H1 (cell line): Measurements from ENCODE around the gene CLDN6. TPM values are rescaled to one million over a fixed set of nuclear protein-coding genes. Genes with fewer than 3 reads are reported as not detected.

Experiments used
- polyA plus RNA-seq, 7 experiments: library from polyadenylated mRNA; depleted of rRNA in 3 of 7; stranded (reverse) in 5 of 7; unstranded in 2 of 7; fragments of >200 nt in 5 of 7; fragments of 200-250 nt in 2 of 7; gene quantifications; 1 replicate in 5 of 7; 2 replicates in 1 of 7; 4 replicates in 1 of 7; pipeline versions ENCODE4 v1.2.1 to v1.2.3, GENCODE V29; 2011 to 2013; ENCODE audit warnings: missing spikeins in 2 of 7, mixed read lengths in 2 of 7
- total RNA-seq: library from RNA; stranded (reverse); fragmentation: NEBNext Ultra II Directional; extraction: Animal tissue kit (Norgen Biotek cat#: 25700); gene quantifications from 2 replicates; pipeline ENCODE4 v1.2.1, GENCODE V29; 2021
- TF ChIP-seq, protein P1 (sequence below): IDR thresholded peaks from 2 replicates; pipeline ENCODE4 v1.6.1; 2011; ENCODE audit warnings: low read depth, mild to moderate bottlenecking, low read length; ENCODE audit not compliant: insufficient read depth

CLDN6 gene
- total and polyA plus RNA-seq, 2 of the 8 experiments (the other 6 are each of a cell fraction or from before 2014, with no cell fraction given), result 747 to 1,115 TPM

DNA sequence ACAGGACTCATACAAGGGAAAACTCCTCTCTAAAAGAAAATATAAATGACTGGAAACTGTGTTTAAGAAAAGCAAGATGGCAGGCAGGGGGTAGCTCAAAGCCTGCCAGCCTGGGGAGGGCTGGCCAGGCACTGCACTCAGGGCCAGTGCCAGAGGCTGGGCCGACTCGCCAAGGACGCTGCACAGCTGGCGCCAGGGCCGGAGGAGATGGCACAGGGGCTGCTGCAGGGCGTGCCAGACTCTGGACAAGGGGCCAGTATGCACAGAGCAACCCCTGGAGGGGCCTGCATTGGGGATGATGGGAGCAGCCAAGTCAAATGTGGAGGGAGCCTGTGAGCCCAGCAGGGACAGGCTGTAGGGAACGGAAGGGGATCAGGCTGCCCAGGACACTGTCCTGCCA is 41.8 kb downstream of the CLDN6 start (continued):
- TF ChIP-seq, protein P1, sequence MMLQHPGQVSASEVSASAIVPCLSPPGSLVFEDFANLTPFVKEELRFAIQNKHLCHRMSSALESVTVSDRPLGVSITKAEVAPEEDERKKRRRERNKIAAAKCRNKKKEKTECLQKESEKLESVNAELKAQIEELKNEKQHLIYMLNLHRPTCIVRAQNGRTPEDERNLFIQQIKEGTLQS, result no peak
